GM23338 (cell line): ENCODE results near the gene ELAVL3.

Source experiments
- CTCF ChIP-seq, 2 experiments: fragments of 200-600 bp in 1 of 2; sonication (generic) in 1 of 2; conservative IDR thresholded peaks; 2 replicates each; pipeline versions ENCODE4 v1.5.1 to v1.6.1; 2016 to 2017; ENCODE audit warnings: antibody characterized with exemption in 2 of 2, low read depth in 2 of 2, mild to moderate bottlenecking in 2 of 2, moderate library complexity in 1 of 2
- ETS1 ChIP-seq: IDR thresholded peaks from 2 replicates; pipeline ENCODE4 v1.6.1; 2016; ENCODE audit warnings: antibody characterized with exemption
- EZH2 ChIP-seq: fragments of 200-600 bp; sonication (generic); IDR thresholded peaks from one replicate; pipeline ENCODE4 v1.8.0; 2017; ENCODE audit warnings: antibody characterized with exemption, mild to moderate bottlenecking, low read depth; ENCODE audit not compliant: unreplicated experiment
- EZH2phosphoT487 ChIP-seq: fragments of 200-600 bp; sonication (generic); IDR thresholded peaks from one replicate; pipeline ENCODE4 v1.8.1; 2018; ENCODE audit warnings: antibody characterized with exemption; ENCODE audit not compliant: unreplicated experiment
- POLR2AphosphoS5 ChIP-seq: IDR thresholded peaks from 2 replicates; pipeline ENCODE4 v1.6.1; 2016; ENCODE audit warnings: antibody characterized with exemption, low read depth
- REST ChIP-seq: IDR thresholded peaks from one replicate; pipeline ENCODE4 v1.6.1; 2018; ENCODE audit warnings: antibody characterized with exemption; ENCODE audit not compliant: unreplicated experiment
- ZNF462 ChIP-seq: fragments of 250-450 bp; sonication (Bioruptor Pico); IDR thresholded peaks from 2 replicates; pipeline ENCODE4 v1.5.0; 2020; ENCODE audit warnings: mild to moderate bottlenecking, moderate library complexity

- no peak for TF ChIP-seq CTCF (conservative IDR thresholded peaks at IDR 0.05; ENCODE audit: low read depth in 2 of 2)
- no peak for TF ChIP-seq EZH2
- TF ChIP-seq POLR2AphosphoS5: no peak; the same call in 1 of the 2 replicates
- TF ChIP-seq REST: no peak
- TF ChIP-seq ZNF462 (CRISPR knock-in tag): no peak
- TF ChIP-seq EZH2phosphoT487: no peak
- TF ChIP-seq ETS1: no peak
Observed at GRCh38 chr19:11505032-11505503, 24.2 kb upstream of the ELAVL3 start.
